Measurements from ENCODE around the gene CLCN1.
A peak's percentile ranks its signal among the peaks of the same experiment; 100 is the strongest.
"Not testable (repeated sequence)": the region's sequence is repeated elsewhere in the genome, so short reads cannot be mapped to it uniquely, and the experiment has no call there.

Gene CLCN1

DNA sequence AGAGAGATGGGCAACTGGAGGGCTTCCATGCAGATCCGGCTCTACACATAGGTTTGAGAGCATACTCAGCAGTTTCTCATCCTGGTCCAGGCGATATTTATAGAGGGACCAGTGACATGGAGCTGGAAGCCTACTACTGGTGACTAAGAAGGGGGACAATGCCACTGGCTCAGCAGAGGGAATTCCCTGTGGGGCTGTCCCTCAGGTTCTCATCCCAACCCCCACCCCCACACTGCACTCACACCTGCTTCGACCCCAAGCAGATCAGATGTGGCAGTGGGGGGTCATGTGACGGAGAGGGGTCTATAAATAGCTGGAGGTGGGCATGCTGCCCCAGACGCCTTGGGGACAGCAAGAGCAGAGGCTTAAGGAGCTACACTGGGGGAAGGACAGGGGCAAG lies at the start of gene CLCN1:
CLCN1 (plus strand) TSS at position 336 of the 400 bp plus-strand sequence. CDS start 102 bp downstream, outside the sequence.
- no peak for DNase-seq (ENCODE audit: low read depth)

DNA sequence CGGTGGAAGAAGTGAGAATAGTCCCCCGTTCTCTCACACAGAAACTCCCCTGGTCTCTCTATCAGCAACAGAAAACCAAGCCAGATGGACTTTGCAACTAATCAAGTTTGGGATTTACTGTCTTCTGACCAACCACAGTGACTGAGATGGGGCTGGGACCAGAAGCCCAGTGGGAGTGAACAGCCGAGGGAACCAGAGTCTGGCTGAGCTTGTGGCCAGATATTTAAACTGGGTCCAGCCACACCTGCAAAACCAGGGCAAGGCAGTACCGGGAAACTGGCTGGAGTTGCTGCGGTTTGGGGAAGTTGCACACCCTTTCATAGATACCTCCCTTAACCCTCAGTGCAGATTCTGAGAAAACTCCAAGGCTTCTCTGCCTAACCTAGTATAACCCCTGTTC lies 46.7 kb upstream of the CLCN1 start:
- DNase-seq (ENCODE audit: low read depth): no peak

DNA sequence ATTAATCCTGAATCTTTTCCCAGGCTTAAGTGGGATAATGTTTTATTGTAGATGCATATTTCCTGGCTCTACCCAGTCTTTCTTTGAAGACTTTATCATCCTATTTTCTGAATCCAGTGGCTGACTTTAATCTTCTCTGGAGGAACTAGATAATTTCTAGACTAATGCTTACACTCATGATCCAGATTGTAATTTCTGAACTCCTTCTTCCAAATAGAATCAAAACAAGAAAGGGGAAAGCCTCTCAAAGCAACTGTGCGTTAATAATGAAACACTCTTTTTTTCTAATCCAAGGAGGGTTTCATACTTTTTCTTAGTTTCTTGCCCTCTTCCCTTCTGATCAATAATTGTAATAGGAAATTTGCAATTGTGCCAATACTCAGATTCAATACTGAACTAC lies 44.7 kb upstream of the CLCN1 start:
- DNase-seq (ENCODE audit: low read depth): no peak

DNA sequence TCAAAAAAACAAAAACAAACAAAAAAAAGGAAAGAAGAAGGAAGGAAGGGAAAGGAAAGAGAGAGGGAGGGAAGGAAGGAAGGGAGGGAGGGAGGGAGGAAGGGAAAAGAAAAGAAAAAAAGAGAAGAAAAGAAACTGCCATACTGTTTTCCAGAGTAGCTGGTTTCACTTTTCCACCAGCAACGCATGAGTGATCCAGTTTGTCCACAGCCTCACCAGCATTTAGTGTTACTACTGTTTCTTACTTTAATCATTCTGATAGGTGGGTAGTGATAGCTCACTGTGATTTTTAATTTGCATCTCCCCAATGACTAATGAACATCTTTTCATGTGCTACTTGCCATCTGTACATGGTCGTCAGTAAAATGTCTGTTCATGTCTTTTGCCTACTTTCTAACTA lies 43.0 kb upstream of the CLCN1 start:
- DNase-seq (ENCODE audit: low read depth): no peak

DNA sequence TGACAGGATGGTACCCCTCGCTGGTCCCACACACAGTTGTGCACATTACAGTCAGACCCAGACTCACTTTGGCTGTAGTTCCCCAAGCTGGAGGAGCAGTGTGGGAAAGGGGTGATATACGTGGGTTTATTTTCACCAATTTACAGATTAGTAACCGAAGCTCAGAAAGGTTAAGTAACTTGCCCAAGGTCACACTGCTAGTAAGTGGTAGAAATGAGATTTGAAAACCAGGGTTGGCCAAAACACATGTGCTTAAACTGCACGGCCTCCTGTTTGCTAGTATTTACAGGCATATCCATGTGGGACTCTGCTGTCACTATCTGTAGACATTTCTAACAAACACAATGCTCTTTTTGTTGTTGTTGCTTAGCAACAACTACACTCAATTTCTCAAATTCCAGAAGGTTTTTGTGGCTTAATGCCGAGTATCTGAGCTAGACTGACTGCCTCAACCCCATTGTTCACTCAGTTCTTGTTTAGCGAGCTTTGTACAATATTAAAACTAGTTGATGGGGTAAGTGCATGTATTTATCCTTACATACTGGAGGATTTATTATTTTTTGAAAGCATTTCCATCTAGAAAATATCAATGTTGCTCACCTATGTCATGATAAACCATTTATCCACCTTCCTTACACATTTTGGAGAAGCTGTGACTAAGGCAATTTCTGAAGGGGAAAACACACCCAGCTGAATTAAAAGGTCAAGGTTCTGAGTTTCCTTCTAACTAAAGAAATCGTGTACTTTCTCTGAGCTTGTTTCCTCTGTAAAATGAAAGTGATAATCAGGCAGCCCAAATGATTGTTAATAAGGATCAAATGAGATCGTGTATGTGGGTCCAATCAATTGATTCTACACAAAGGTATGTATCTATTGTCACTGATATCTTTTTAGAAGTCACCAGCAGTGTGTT lies 36.5 kb upstream of the CLCN1 start:
- DNase-seq (ENCODE audit: low read depth): no peak

DNA sequence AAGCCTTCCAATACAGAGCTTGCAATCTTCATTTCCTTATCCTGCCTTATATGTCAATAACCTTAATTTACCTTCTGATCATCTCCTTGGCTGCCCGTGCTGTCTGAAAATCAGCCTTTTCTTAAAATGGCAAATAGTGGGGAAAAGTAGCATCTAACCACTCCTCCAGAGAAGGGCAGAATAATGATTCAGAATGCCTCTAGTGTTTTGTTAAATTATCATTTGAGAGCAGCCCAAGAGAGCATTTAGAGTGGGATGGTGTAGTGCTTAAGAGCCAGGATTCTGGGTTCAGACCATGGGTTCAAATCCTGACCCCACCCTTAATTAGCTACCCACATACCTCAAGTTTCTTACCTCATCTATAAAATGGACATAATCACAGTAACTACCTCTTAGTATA lies 35.8 kb upstream of the CLCN1 start:
- DNase-seq (ENCODE audit: low read depth): no peak

DNA sequence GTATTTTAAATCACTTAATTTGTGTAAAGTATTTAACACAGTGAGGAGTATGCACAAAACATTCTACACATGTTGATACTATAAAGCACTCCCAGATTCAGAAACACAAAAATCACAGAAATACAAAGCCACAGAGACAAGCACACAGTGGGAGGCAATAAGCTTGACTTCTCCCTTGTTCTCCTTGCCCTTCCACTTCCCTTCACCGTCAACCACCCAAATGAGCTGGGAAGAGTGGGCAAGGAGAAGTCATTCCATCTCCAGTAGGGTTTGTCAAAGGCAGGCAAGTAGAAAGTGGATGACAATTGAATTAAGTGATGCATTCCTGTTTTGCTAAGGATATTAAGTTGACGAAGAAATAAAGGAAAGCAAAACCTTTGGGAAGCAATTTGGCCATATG lies 35.3 kb upstream of the CLCN1 start:
- DNase-seq (ENCODE audit: low read depth): no peak

DNA sequence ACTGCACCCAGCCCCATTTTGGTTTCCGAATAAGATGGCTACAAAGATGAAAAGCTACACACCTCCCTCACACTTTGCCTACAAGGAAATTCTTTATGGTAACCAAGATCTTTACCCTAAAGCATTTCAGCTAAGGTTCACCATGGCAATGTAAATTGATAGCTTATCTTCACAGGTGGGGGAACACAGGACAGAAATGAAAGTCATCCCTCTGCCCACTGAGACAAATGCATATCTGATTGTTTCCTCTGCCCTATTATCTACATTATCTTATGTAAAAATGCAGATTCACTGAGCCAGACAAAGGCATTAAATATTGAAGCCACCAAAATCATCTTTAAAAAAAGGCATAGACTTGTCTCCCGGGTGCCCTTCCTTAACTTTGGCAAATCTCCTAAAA lies 34.4 kb upstream of the CLCN1 start:
- no peak for DNase-seq (ENCODE audit: low read depth)

DNA sequence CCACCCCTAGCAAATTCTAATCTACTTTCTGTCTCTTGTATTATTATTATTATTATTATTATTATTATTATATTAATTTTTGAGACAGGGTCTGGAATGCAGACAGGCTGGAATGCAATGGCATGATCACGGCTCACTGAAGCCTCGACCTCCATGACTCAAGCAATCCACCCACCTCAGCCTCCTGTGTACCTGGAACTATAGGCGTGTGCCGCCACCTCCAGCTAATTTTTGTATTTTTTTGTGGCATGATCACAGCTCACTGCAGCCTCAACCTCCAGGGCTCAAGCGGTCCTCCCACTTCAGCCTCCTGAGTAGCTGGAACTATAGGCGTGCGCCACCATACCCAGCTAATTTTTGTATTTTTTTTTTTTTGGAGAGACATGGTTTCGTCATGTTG lies 33.8 kb upstream of the CLCN1 start:
- DNase-seq (ENCODE audit: low read depth): no peak

DNA sequence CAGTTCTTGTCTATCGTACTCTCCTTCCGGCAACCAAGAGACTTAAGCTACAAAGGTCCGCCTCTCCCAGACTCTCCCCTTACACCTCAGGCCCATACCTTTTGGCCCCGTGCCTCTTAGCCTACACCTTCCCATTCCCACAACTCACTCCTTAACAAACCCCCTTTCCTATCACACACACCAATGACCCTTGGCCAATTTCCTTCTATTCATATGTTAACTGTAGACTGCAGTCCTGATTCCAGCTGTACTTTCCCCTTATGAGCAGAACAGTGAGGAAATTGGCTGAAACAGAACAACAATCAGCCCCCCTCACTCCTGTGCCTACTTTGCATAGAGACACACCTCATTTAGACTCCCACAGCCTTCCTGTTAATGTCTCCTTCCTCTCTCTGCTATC lies 32.5 kb upstream of the CLCN1 start:
- no peak for DNase-seq (ENCODE audit: low read depth)

DNA sequence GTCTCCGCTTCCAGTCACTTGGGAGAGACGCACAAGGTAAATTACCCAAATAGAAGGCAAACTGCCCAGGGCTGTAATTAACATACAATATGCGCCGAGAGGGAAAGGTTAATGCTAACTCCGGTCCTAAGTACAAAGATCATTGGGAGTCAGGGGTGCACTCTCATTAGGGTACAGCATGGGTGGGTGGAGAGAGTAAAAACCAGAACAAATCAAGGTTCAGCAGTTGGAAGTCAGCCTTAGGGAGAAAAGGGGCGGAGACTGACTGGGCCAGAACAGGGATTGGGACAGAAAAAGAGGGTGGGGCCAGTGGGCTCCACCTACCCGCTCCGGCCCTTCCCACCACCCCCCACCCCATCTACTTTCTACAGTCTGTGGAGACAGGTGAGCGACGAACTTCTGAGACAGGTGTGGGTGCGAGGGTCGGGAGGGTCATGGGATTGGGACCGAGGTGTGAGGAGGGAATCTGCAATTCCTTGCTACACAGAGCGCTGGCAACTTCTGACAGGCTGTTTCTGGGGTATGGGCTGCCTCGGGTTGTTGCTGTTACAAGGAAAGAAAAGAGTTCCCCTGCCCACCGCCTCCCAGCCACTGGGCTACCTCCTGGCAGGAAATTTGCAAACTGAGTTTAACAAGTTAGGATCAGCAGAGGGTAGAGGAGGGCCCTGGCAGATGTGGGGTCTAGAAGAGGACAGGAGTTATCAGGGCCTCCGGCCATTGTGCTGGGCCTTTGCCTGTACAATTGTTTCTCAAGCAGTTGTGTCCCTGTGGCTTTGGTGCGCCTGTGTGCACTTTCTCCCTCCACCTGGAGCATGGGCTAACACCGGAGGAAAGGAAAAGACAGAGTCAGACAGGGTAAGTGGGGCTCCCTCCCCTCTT lies 31.1 kb upstream of the CLCN1 start, which contains the start of gene TMEM139:
TMEM139 (plus strand) TSS at position 368 of the 879 bp plus-strand sequence. CDS start 1,000 bp downstream, outside the sequence.
- no peak for DNase-seq (ENCODE audit: low read depth)

DNA sequence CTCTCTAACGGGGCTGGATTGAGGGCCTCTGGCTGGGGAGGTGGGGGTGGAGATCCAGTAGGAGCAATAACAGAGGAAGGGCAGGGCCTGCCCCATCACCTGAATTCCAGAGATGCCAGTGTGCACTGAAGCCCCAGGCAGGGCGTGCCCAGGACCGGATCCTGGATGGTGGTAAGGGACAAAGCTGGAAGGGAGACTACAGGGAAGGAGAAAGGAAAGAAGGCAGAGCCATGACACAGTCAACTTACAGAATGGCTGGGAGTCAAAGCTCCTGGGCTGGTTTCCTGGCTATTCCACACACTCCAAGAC lies 30.5 kb upstream of the CLCN1 start:
- DNase-seq (ENCODE audit: low read depth): no peak

DNA sequence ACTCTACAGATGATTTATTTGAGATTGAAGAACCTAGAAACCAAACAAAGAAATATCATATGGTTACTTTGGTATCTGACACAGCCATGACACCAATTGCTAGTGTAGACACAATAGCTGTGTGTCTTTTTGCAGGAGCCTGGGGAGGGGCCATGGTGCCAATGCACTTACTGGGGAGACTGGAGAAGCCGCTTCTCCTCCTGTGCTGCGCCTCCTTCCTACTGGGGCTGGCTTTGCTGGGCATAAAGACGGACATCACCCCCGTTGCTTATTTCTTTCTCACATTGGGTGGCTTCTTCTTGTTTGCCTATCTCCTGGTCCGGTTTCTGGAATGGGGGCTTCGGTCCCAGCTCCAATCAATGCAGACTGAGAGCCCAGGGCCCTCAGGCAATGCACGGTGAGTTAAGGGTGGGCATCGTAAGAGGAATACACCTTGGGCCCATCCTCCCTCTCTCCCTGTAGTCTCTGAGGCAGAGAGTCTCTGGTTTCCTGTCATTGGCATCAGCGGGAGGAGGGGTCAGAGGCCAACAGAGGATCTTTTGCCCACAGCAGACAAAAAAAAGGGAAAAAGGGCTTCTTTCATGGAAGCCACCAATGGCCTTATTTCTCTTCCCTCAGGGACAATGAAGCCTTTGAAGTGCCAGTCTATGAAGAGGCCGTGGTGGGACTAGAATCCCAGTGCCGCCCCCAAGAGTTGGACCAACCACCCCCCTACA lies 29.9 kb upstream of the CLCN1 start:
- no peak for DNase-seq (ENCODE audit: low read depth)

DNA sequence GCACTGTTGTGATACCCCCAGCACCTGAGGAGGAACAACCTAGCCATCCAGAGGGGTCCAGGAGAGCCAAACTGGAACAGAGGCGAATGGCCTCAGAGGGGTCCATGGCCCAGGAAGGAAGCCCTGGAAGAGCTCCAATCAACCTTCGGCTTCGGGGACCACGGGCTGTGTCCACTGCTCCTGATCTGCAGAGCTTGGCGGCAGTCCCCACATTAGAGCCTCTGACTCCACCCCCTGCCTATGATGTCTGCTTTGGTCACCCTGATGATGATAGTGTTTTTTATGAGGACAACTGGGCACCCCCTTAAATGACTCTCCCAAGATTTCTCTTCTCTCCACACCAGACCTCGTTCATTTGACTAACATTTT lies 29.4 kb upstream of the CLCN1 start:
- DNase-seq (ENCODE audit: low read depth): no peak

DNA sequence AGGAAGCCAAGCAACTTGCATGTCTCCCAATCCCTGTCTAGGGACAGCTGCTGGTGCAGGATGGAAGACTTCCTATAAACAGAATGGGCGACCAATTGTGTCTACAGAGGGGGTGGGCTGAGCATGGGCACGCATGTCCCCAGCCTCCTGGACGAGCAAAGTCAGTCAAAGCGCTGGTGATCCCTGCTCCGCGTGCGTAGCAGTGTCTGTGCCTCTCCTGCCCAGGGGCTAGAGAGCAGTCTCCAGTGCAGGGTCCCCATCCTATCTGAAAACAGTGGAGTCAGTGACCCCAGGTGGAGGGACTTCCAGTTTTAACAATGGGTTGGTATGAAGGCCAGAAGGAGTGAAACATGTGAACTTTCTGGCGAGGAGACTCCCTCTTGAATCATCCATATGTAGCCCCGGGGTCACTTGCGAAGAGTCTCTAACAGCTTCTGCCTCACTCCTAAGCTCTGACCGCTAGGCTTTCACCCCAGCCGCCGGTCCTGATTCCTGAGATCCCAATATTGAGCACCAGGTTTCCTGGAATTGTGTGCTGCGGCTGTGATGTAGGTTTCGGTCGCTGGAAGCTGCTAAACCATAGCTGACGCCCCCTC lies 28.5 kb upstream of the CLCN1 start:
- no peak for DNase-seq (ENCODE audit: low read depth)

DNA sequence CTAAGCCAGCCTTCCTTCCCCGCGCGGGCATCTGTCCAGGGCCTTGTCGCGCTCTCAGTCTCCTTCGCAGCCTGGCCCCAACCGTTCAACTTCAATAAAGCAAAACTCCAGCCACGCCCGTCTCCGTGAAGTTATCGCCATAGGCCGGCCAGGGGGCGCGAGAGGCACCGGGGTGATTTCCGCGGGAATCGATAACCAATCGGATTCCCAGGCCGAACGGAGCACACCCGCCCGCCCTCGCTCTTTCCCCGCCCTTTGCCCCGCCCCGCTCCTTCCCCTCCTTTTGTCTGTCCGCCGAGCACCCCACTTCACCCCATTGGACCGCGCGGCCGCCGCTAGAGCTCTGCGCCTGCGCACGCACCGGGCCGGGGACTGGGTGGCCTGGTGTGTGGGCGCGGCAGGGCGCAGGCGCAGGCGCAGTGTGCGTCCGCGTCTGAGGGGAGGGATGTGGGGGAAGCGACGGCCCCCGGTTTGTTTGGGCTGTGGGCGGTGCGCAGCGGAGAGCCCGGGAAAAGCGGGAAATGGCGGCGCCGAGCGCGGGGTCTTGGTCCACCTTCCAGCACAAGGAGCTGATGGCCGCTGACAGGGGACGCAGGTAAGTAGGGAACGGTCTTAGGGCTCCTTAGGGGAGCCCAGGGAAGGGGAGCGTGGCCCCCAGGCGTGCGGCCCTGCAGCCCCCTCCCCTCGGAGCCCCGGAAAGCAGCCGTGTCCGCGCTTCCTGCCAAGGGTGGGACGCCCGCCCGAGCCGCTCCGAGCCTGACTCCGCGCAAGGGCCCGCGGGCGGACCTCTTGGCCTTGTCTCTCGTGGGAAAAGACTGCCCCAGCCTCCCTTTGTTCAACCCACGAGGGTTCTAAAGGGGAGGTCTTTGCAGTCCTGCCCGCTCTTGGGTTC lies 27.7 kb upstream of the CLCN1 start, which contains the start of gene CASP2:
CASP2 (plus strand) TSS at position 417 of the 892 bp plus-strand sequence; CDS start at position 522, 105 bp downstream.
- peak; percentile 78 for DNase-seq (ENCODE audit: low read depth)

DNA sequence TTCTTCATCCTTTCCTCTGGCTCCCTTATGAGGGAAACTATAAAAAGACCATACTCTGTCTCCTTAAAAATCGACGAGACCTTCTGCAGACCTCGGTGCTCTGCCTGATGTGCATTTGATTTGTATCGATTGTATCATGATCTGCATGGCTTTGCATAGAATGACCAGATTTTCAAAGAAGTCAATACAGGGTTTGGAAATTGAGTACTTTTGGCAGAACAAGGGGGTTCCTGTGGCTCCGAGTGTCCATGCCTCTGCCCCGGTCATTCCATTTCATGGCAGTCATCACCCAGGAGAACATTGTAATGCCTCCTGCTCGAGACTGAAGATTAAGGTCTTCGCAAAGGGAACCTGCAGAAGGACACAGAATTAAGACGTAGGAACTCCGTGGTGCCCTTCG lies 27.1 kb upstream of the CLCN1 start:
- DNase-seq (ENCODE audit: low read depth): no peak

DNA sequence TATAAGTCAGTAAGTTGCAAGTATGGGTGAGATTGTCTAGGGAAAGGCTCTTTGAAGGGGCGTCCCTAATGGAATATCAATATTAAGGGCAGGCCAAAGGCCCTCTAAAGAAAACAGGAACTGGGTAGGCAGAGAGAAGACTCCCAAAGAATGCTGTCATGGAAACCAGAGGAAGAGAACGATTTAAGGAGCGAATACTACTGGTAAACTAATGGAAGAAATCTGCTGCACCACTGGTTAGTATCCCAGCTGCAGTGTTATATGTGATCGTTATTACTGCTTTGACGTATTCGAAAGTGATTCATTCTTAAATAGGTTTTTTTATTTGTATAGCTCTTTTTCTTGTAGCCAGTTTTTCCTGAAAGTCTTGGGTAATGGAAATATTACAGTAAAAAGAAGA lies 26.5 kb upstream of the CLCN1 start:
- DNase-seq (ENCODE audit: low read depth): no peak

DNA sequence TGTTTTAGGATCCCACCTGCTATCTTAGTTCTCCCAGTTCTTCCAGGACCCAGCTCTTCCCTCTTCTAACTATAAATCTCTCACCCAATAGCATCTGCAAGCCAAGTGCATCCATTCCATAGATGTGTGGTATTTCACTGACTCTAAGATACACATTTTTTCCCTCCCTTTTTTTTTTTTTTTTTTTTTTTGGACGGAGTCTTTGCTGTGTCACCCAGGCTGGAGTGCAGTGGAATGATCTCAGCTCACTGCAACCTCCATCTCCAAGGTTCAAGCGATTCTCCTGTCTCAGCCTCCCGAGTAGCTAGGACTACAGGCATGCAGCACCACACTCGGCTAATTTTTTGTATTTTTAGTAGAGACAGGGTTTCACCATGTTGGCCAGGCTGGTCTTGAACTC lies 26.0 kb upstream of the CLCN1 start:
- DNase-seq (ENCODE audit: low read depth): not testable (repeated sequence)

DNA sequence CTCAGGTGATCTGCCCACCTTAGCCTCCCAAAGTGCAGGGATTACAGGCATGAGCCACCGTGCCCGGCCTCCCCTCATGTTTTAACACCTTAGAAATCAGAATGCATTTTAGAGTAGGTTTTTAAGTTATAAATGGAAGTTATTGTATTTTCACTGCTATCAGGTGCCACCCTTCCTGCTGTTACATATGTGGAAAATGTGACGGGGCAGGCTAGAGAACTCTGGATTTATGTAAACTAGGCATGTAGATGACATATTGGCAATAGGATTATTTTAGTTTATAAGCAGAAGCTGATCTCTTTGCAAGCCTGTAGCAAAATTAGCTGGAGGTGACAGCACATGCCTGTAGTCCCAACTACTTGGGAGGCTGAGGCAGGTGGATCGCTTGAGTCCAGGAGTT lies 25.6 kb upstream of the CLCN1 start:
- DNase-seq (ENCODE audit: low read depth): no peak

DNA sequence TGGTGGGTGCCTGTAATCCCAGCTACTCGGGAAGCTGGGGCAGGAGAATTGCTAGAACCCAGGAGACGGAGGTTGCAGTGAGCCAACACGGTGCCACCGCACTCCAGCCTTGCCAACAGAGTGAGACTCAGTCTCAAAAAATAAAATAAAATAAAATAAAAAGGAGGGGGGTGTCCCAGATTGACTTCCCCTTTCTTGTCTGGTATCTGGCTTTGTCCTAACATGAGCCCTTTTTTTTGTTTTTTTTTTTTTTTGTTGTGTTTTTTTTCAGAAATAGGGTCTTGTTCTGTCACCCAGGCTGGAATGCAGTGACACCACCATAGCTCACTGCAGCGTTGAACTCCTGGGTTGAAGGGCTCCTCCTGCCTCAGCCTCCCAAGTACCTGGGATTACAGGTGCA lies 23.0 kb upstream of the CLCN1 start:
- no peak for DNase-seq (ENCODE audit: low read depth)
